ENCODE measurements around the gene KIF21A.

Gene KIF21A

GRCh38 chr12:39375206-39375808, 67.6 kb downstream of the KIF21A start:
- Histone ChIP-seq H3K27me3 (ENCODE audit: control insufficient read depth, insufficient read depth, low read length) (no peaks in the 10 kb centered on the region), H3K9ac (ENCODE audit: low read depth, low read length) (no peak overlapping the region), H3K9me3 (ENCODE audit: control insufficient read depth, insufficient read depth, low read length) (no peaks in the 10 kb centered on the region), H3K4me3 (ENCODE audit: low read depth, low read length) (no peak overlapping the region), H3K4me1 (ENCODE audit: control insufficient read depth, insufficient read depth, low read length) (peaks cover 8% of the 10 kb centered on the region), H3K36me3 (ENCODE audit: control insufficient read depth, insufficient read depth, low read length) (no peaks in the 10 kb centered on the region)

GRCh38 chr12:39372929-39373328, 70.0 kb downstream of the KIF21A start:
- H3K36me3 ChIP-seq (ENCODE audit: control insufficient read depth, insufficient read depth, low read length) = no peaks in the 10 kb centered on the region
- H3K4me3 ChIP-seq (ENCODE audit: low read depth, low read length) = no peak overlapping the region
- H3K27me3 ChIP-seq (ENCODE audit: control insufficient read depth, insufficient read depth, low read length) = no peaks in the 10 kb centered on the region
- no peak overlapping the region for H3K9ac ChIP-seq (ENCODE audit: low read depth, low read length)
- no peaks in the 10 kb centered on the region for H3K9me3 ChIP-seq (ENCODE audit: control insufficient read depth, insufficient read depth, low read length)
- H3K4me1 ChIP-seq (ENCODE audit: control insufficient read depth, insufficient read depth, low read length) = peaks cover 8% of the 10 kb centered on the region

GRCh38 chr12:39372204-39372925, 70.6 kb downstream of the KIF21A start:
- Histone ChIP-seq H3K4me1 (ENCODE audit: control insufficient read depth, insufficient read depth, low read length) (peaks cover 8% of the 10 kb centered on the region), H3K4me3 (ENCODE audit: low read depth, low read length) (no peak overlapping the region), H3K9ac (ENCODE audit: low read depth, low read length) (no peak overlapping the region), H3K9me3 (ENCODE audit: control insufficient read depth, insufficient read depth, low read length) (no peaks in the 10 kb centered on the region), H3K27me3 (ENCODE audit: control insufficient read depth, insufficient read depth, low read length) (no peaks in the 10 kb centered on the region), H3K36me3 (ENCODE audit: control insufficient read depth, insufficient read depth, low read length) (no peaks in the 10 kb centered on the region)

- H3K9ac ChIP-seq (ENCODE audit: low read depth, low read length) = no peak overlapping the region
- H3K4me1 ChIP-seq (ENCODE audit: control insufficient read depth, insufficient read depth, low read length) = peaks cover 8% of the 10 kb centered on the region
- H3K36me3 ChIP-seq (ENCODE audit: control insufficient read depth, insufficient read depth, low read length) = no peaks in the 10 kb centered on the region
- no peak overlapping the region for H3K4me3 ChIP-seq (ENCODE audit: low read depth, low read length)
- H3K27me3 ChIP-seq (ENCODE audit: control insufficient read depth, insufficient read depth, low read length) = no peaks in the 10 kb centered on the region
- H3K9me3 ChIP-seq (ENCODE audit: control insufficient read depth, insufficient read depth, low read length) = no peaks in the 10 kb centered on the region
Observed at GRCh38 chr12:39369756-39370155, 73.2 kb downstream of the KIF21A start.

- Histone ChIP-seq H3K9me3 (ENCODE audit: control insufficient read depth, insufficient read depth, low read length) (no peaks in the 10 kb centered on the region), H3K9ac (ENCODE audit: low read depth, low read length) (no peak overlapping the region), H3K4me1 (ENCODE audit: control insufficient read depth, insufficient read depth, low read length) (peaks cover 8% of the 10 kb centered on the region), H3K27me3 (ENCODE audit: control insufficient read depth, insufficient read depth, low read length) (no peaks in the 10 kb centered on the region), H3K36me3 (ENCODE audit: control insufficient read depth, insufficient read depth, low read length) (no peaks in the 10 kb centered on the region), H3K4me3 (ENCODE audit: low read depth, low read length) (no peak overlapping the region)
Observed at GRCh38 chr12:39368891-39369290, 74.0 kb downstream of the KIF21A start.

- H3K27me3 ChIP-seq (ENCODE audit: control insufficient read depth, insufficient read depth, low read length) = no peaks in the 10 kb centered on the region
- no peak overlapping the region for H3K4me3 ChIP-seq (ENCODE audit: low read depth, low read length)
- no peaks in the 10 kb centered on the region for H3K36me3 ChIP-seq (ENCODE audit: control insufficient read depth, insufficient read depth, low read length)
- H3K4me1 ChIP-seq (ENCODE audit: control insufficient read depth, insufficient read depth, low read length) = peaks cover 2% of the 10 kb centered on the region
- H3K9me3 ChIP-seq (ENCODE audit: control insufficient read depth, insufficient read depth, low read length) = no peaks in the 10 kb centered on the region
- H3K9ac ChIP-seq (ENCODE audit: low read depth, low read length) = no peak overlapping the region
Observed at GRCh38 chr12:39368096-39368495, 74.8 kb downstream of the KIF21A start.

GRCh38 chr12:39367494-39367893, 75.4 kb downstream of the KIF21A start:
- Histone ChIP-seq H3K36me3 (ENCODE audit: control insufficient read depth, insufficient read depth, low read length) (no peaks in the 10 kb centered on the region), H3K9ac (ENCODE audit: low read depth, low read length) (no peak overlapping the region), H3K27me3 (ENCODE audit: control insufficient read depth, insufficient read depth, low read length) (no peaks in the 10 kb centered on the region), H3K4me3 (ENCODE audit: low read depth, low read length) (no peak overlapping the region), H3K4me1 (ENCODE audit: control insufficient read depth, insufficient read depth, low read length) (no peaks in the 10 kb centered on the region), H3K9me3 (ENCODE audit: control insufficient read depth, insufficient read depth, low read length) (no peaks in the 10 kb centered on the region)

- H3K4me3 ChIP-seq (ENCODE audit: low read depth, low read length) = no peak overlapping the region
- H3K9me3 ChIP-seq (ENCODE audit: control insufficient read depth, insufficient read depth, low read length) = no peaks in the 10 kb centered on the region
- no peak overlapping the region for H3K9ac ChIP-seq (ENCODE audit: low read depth, low read length)
- no peaks in the 10 kb centered on the region for H3K27me3 ChIP-seq (ENCODE audit: control insufficient read depth, insufficient read depth, low read length)
- H3K36me3 ChIP-seq (ENCODE audit: control insufficient read depth, insufficient read depth, low read length) = no peaks in the 10 kb centered on the region
- no peaks in the 10 kb centered on the region for H3K4me1 ChIP-seq (ENCODE audit: control insufficient read depth, insufficient read depth, low read length)
Observed at GRCh38 chr12:39365364-39366001, 77.4 kb downstream of the KIF21A start.

- Histone ChIP-seq H3K27me3 (ENCODE audit: control insufficient read depth, insufficient read depth, low read length) (no peaks in the 10 kb centered on the region), H3K9me3 (ENCODE audit: control insufficient read depth, insufficient read depth, low read length) (no peaks in the 10 kb centered on the region), H3K36me3 (ENCODE audit: control insufficient read depth, insufficient read depth, low read length) (no peaks in the 10 kb centered on the region), H3K4me3 (ENCODE audit: low read depth, low read length) (no peak overlapping the region), H3K9ac (ENCODE audit: low read depth, low read length) (no peak overlapping the region), H3K4me1 (ENCODE audit: control insufficient read depth, insufficient read depth, low read length) (no peaks in the 10 kb centered on the region)
Observed at GRCh38 chr12:39364196-39364595, 78.7 kb downstream of the KIF21A start.

GRCh38 chr12:39359645-39360044, 83.3 kb downstream of the KIF21A start:
- no peaks in the 10 kb centered on the region for H3K4me1 ChIP-seq (ENCODE audit: control insufficient read depth, insufficient read depth, low read length)
- H3K4me3 ChIP-seq (ENCODE audit: low read depth, low read length) = no peak overlapping the region
- H3K9me3 ChIP-seq (ENCODE audit: control insufficient read depth, insufficient read depth, low read length) = no peaks in the 10 kb centered on the region
- H3K36me3 ChIP-seq (ENCODE audit: control insufficient read depth, insufficient read depth, low read length) = no peaks in the 10 kb centered on the region
- H3K9ac ChIP-seq (ENCODE audit: low read depth, low read length) = no peak overlapping the region
- H3K27me3 ChIP-seq (ENCODE audit: control insufficient read depth, insufficient read depth, low read length) = no peaks in the 10 kb centered on the region

GRCh38 chr12:39357041-39357440, 85.9 kb downstream of the KIF21A start:
- no peaks in the 10 kb centered on the region for H3K9me3 ChIP-seq (ENCODE audit: control insufficient read depth, insufficient read depth, low read length)
- H3K27me3 ChIP-seq (ENCODE audit: control insufficient read depth, insufficient read depth, low read length) = no peaks in the 10 kb centered on the region
- no peaks in the 10 kb centered on the region for H3K36me3 ChIP-seq (ENCODE audit: control insufficient read depth, insufficient read depth, low read length)
- no peaks in the 10 kb centered on the region for H3K4me1 ChIP-seq (ENCODE audit: control insufficient read depth, insufficient read depth, low read length)
- no peak overlapping the region for H3K9ac ChIP-seq (ENCODE audit: low read depth, low read length)
- H3K4me3 ChIP-seq (ENCODE audit: low read depth, low read length) = no peak overlapping the region

- Histone ChIP-seq H3K9ac (ENCODE audit: low read depth, low read length) (no peak overlapping the region), H3K4me1 (ENCODE audit: control insufficient read depth, insufficient read depth, low read length) (no peaks in the 10 kb centered on the region), H3K36me3 (ENCODE audit: control insufficient read depth, insufficient read depth, low read length) (no peaks in the 10 kb centered on the region), H3K4me3 (ENCODE audit: low read depth, low read length) (no peak overlapping the region), H3K27me3 (ENCODE audit: control insufficient read depth, insufficient read depth, low read length) (no peaks in the 10 kb centered on the region), H3K9me3 (ENCODE audit: control insufficient read depth, insufficient read depth, low read length) (no peaks in the 10 kb centered on the region)
Observed at GRCh38 chr12:39355841-39356240, 87.1 kb downstream of the KIF21A start.
